ENCODE data around the gene GBF1. TPM values are rescaled to one million over a fixed set of nuclear protein-coding genes. Genes with fewer than 3 reads are reported as not detected.

Gene GBF1
- total RNA-seq, 1 experiment from 2014 or later, result 28.3 TPM

DNA sequence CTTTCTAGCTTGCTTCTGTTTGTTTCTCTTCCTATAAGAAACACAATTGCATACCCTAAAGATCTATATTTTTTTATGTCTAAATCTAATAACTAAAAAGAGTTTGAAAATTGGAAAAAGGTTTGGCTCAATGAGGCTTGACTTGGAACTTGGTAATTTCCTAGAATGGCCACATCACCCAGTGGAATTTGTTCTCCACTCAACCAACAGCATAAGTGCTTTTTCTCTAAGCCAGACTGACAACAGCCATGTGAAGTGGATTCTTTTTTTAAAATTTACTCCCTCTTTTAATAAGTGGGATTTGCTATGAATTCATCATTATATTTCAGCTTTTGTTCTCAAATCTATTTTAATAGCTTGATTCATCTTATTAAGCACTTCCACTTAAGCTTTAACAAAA is 33.8 kb downstream of the GBF1 start:
- no peaks in the 10 kb centered on the region for H3F3A ChIP-seq (ENCODE audit: insufficient read depth, low read depth)
- no peak for DNase-seq
- H3K4me3 ChIP-seq, result no peak overlapping the region
- H3K9me2 ChIP-seq (ENCODE audit: insufficient read depth), result no peaks in the 10 kb centered on the region
- H2AFZ ChIP-seq, result no peak overlapping the region
- H4K20me1 ChIP-seq (ENCODE audit: insufficient read depth), result peaks cover 2% of the 10 kb centered on the region; the same call in 1 of the 2 replicates
- no peak overlapping the region for H3K27ac ChIP-seq
- no peaks in the 10 kb centered on the region for H3K27me3 ChIP-seq (ENCODE audit: insufficient read depth, low read depth)
- no peaks in the 10 kb centered on the region for H3K79me2 ChIP-seq (ENCODE audit: low read depth)
- POLR2A ChIA-PET (ENCODE audit: unreplicated experiment), result no interaction called here
- no peak for TF ChIP-seq CTCF (conservative IDR thresholded peaks at IDR 0.05)
- no peak for TF ChIP-seq EZH2 (IDR thresholded peaks at IDR 0.05; ENCODE audit: low read depth)
- CTCF ChIA-PET, result no interaction called here
- H3K4me2 ChIP-seq, result no peak overlapping the region
- no peaks in the 10 kb centered on the region for H3K9me3 ChIP-seq (ENCODE audit: insufficient read depth, low read depth)
- H3K36me3 ChIP-seq (ENCODE audit: low read depth), result no peaks in the 10 kb centered on the region
- no peaks in the 10 kb centered on the region for H3K4me1 ChIP-seq (replicated peaks; ENCODE audit: insufficient read depth)
- intact Hi-C loops (cut with micrococcal nuclease; ENCODE audit: unreplicated experiment), result no loop called here
- BruUV-seq (replicated peaks), result no TSS peak

DNA sequence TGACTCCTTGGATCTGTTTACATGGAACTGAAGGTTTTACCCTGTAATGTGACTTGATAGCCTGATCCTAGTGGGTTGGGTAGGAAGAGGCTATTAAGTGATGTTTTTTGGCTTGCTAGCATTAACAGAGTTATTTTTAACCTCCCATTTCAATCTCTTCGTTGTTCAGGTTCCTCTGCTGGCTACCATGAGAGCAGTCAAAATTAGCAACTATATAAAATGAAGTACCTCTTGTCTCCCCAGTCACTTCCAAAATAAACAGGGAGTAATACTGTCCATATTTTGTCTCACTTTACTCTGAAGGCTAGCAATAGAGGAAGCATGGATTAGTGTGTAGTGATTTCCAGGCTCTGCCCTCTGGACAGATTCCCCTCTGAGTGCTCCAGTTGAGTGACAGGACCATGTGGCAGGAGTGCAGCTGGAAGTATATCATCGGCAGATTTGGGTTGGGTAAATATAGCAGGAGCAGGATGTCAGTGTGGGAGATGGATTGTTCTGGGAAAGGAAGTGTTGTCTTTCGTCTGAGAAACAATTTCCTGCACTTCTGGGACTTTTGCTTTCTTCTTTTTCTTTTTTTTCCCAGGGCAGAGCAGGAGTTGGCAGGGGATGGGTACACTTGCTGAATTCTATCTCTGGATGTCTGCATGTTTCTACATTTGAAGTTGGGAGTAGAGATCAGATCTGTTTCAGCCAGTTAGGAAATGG is 35.2 kb downstream of the GBF1 start:
- no peaks in the 10 kb centered on the region for H3K36me3 ChIP-seq (ENCODE audit: low read depth)
- no peaks in the 10 kb centered on the region for H3K9me3 ChIP-seq (ENCODE audit: insufficient read depth, low read depth)
- no peaks in the 10 kb centered on the region for H3K79me2 ChIP-seq (ENCODE audit: low read depth)
- H3K4me1 ChIP-seq (replicated peaks; ENCODE audit: insufficient read depth), result no peaks in the 10 kb centered on the region
- peaks cover 2% of the 10 kb centered on the region; the same call in 1 of the 2 replicates for H4K20me1 ChIP-seq (ENCODE audit: insufficient read depth)
- intact Hi-C loops (cut with micrococcal nuclease; ENCODE audit: unreplicated experiment), result no loop called here
- no peak overlapping the region for H3K27ac ChIP-seq
- H3K9me2 ChIP-seq (ENCODE audit: insufficient read depth), result no peaks in the 10 kb centered on the region
- no peak overlapping the region for H3K4me3 ChIP-seq
- H3F3A ChIP-seq (ENCODE audit: insufficient read depth, low read depth), result no peaks in the 10 kb centered on the region
- TF ChIP-seq EZH2 (IDR thresholded peaks at IDR 0.05; ENCODE audit: low read depth) (no peak), CTCF (conservative IDR thresholded peaks at IDR 0.05) (no peak)
- H3K27me3 ChIP-seq (ENCODE audit: insufficient read depth, low read depth), result no peaks in the 10 kb centered on the region
- POLR2A ChIA-PET (ENCODE audit: unreplicated experiment), result no interaction called here
- no peak overlapping the region for H2AFZ ChIP-seq
- DNase-seq, result no peak
- no peak overlapping the region for H3K4me2 ChIP-seq
- CTCF ChIA-PET, result no interaction called here
- BruUV-seq (replicated peaks), result no TSS peak

DNA sequence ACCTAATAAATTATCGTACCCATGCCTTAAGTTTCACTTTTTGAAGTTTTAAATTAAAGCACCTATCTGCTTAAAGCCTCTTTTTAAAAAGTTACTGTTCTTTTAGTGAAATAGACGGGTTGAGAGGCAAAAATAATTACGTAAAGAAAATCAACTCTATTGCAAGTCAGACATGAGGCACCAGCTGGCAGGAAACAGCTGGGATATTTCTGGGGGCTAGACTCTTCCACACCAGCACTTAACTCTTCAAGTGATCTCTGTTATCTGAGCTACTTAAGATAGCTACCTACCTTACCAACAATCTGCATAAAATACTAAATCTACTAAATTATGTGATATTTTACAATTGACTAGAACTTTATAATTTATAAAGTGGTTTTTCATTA is 35.8 kb downstream of the GBF1 start:
- ChIA-PET CTCF (no interaction called here), POLR2A (ENCODE audit: unreplicated experiment) (no interaction called here)
- H3K27me3 ChIP-seq (ENCODE audit: insufficient read depth, low read depth), result no peaks in the 10 kb centered on the region
- H2AFZ ChIP-seq, result no peak overlapping the region
- H3K36me3 ChIP-seq (ENCODE audit: low read depth), result no peaks in the 10 kb centered on the region
- no peaks in the 10 kb centered on the region for H3K9me2 ChIP-seq (ENCODE audit: insufficient read depth)
- H3K27ac ChIP-seq, result no peak overlapping the region
- TF ChIP-seq CTCF (conservative IDR thresholded peaks at IDR 0.05), result no peak
- no peak for TF ChIP-seq EZH2 (IDR thresholded peaks at IDR 0.05; ENCODE audit: low read depth)
- intact Hi-C loops (cut with micrococcal nuclease; ENCODE audit: unreplicated experiment), result no loop called here
- H3K4me3 ChIP-seq, result no peak overlapping the region
- H3F3A ChIP-seq (ENCODE audit: insufficient read depth, low read depth), result no peaks in the 10 kb centered on the region; the same call in 1 of the 2 replicates
- BruUV-seq (replicated peaks), result no TSS peak
- no peaks in the 10 kb centered on the region for H3K9me3 ChIP-seq (ENCODE audit: insufficient read depth, low read depth)
- H4K20me1 ChIP-seq (ENCODE audit: insufficient read depth), result peaks cover 2% of the 10 kb centered on the region; the same call in 1 of the 2 replicates
- H3K79me2 ChIP-seq (ENCODE audit: low read depth), result no peaks in the 10 kb centered on the region
- H3K4me1 ChIP-seq (replicated peaks; ENCODE audit: insufficient read depth), result no peaks in the 10 kb centered on the region
- DNase-seq, result no peak
- no peak overlapping the region for H3K4me2 ChIP-seq
